ENCODE results near the gene GTF2A2. TPM values are rescaled to one million over a fixed set of nuclear protein-coding genes. Genes with fewer than 3 reads are reported as not detected.

Gene GTF2A2
- total RNA-seq, 4 donors from 2014 or later, result 7.7 to 26.5 (median 15.4) TPM

DNA sequence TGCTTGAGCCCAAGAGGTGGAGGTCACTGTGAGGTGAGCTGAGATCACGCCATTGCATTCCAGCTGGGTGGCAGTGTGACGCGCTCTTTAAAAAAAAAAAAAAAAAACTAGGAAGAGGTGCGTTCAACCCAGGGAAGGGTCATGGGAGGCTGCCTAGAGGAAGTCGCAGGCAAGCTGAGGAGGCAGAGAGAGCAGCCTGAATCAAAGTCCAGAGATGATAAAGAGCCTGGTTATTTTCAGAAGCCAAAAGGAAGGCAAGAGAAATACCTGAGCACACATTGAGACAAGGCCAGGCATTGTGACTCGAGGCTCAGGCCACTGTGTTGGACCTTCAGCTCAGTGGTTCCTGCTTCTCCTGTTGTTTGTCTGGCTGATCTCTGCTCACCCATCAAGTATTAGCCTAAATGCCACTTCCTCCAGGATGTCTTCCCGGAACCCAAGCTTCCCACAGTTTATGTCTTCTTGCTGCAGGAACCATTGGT, 61.8 kb downstream of the GTF2A2 start:
- Histone ChIP-seq H3K4me3 (no peak overlapping the region), H3K9me3 (no peaks in the 10 kb centered on the region), H3K27me3 (no peaks in the 10 kb centered on the region), H3K36me3 (no peaks in the 10 kb centered on the region), H3K27ac (no peak overlapping the region), H3K4me1 (no peaks in the 10 kb centered on the region)
- TF ChIP-seq POLR2AphosphoS5 (IDR thresholded peaks at IDR 0.05) (no peak), CTCF (IDR thresholded peaks at IDR 0.05) (no peak), EP300 (IDR thresholded peaks at IDR 0.05) (no peak), POLR2A (IDR thresholded peaks at IDR 0.05) (no peak)
- WGBS, result 69% methylated on average over 7 of the region's 7 CpGs
- DNase-seq (ENCODE audit: low spot score in 2 of 2), result no peak

DNA sequence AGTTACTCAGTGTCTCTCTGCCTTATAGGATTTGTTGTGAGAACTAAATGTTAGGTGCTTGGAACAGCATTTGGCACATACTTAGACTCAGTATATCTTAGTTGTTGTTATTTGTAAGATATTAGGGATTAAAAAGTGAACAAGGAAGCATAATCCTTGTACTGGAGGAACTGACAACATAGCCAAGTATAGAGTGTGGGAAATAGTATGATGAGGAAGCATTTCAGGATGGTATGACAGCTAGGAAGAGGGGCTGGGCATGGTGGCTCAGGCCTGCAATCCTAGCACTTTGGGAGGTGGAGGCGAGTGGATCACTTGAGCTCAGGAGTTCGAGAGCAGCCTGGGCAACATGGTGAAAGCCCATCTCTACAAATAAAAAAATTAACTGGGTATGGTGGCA, 62.3 kb downstream of the GTF2A2 start:
- Histone ChIP-seq H3K4me3 (no peak overlapping the region), H3K27ac (no peak overlapping the region), H3K9me3 (no peaks in the 10 kb centered on the region), H3K36me3 (no peaks in the 10 kb centered on the region), H3K27me3 (no peaks in the 10 kb centered on the region), H3K4me1 (no peaks in the 10 kb centered on the region)
- DNase-seq (ENCODE audit: low spot score in 2 of 2), result no peak
- 86% methylated on average over 2 of the region's 2 CpGs for WGBS
- TF ChIP-seq EP300 (IDR thresholded peaks at IDR 0.05), result no peak
- TF ChIP-seq POLR2A (IDR thresholded peaks at IDR 0.05), result no peak
- TF ChIP-seq POLR2AphosphoS5 (IDR thresholded peaks at IDR 0.05), result no peak
- TF ChIP-seq CTCF (IDR thresholded peaks at IDR 0.05), result no peak

DNA sequence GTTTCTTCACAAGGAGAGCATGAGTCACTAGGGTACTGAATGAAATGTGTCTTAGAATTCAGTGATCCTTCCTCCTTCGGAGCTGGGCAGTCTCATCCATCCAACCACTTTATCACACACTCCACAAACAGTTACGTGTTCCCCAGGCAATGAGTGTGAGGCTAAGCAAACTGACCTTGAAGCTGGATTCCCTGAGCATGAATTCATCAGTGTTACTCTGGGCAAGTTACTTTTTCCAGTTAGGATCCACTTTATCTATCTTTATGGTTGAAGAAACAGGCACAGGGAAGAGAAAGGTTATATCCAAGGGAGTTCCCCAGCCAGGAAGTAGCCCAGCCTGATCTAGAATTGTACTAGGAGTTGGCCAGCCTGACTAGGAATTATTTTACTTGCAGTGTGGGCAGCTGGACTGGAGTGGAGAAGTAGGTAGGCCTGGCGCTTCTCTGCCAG, 62.8 kb downstream of the GTF2A2 start:
- no peak for DNase-seq (ENCODE audit: low spot score in 2 of 2)
- H3K4me3 ChIP-seq, result no peak overlapping the region
- no peaks in the 10 kb centered on the region for H3K9me3 ChIP-seq
- TF ChIP-seq POLR2A (IDR thresholded peaks at IDR 0.05), result no peak
- no peak for TF ChIP-seq EP300 (IDR thresholded peaks at IDR 0.05)
- TF ChIP-seq CTCF (IDR thresholded peaks at IDR 0.05), result no peak
- no peak for TF ChIP-seq POLR2AphosphoS5 (IDR thresholded peaks at IDR 0.05)
- H3K27me3 ChIP-seq, result no peaks in the 10 kb centered on the region
- WGBS, result 61% methylated on average over 3 of the region's 3 CpGs
- H3K36me3 ChIP-seq, result no peaks in the 10 kb centered on the region
- no peak overlapping the region for H3K27ac ChIP-seq
- H3K4me1 ChIP-seq, result no peaks in the 10 kb centered on the region

GRCh38 chr15:59591356-59591755, 66.0 kb downstream of the GTF2A2 start:
- DNase-seq (ENCODE audit: low spot score in 2 of 2), result no peak
- WGBS, result 20% methylated on average over 2 of the region's 2 CpGs
- Histone ChIP-seq H3K9me3 (no peaks in the 10 kb centered on the region), H3K27me3 (no peaks in the 10 kb centered on the region), H3K4me3 (no peak overlapping the region), H3K4me1 (no peaks in the 10 kb centered on the region), H3K27ac (no peak overlapping the region), H3K36me3 (no peaks in the 10 kb centered on the region)
- no peak for TF ChIP-seq EP300 (IDR thresholded peaks at IDR 0.05)
- TF ChIP-seq POLR2A (IDR thresholded peaks at IDR 0.05), result no peak
- no peak for TF ChIP-seq POLR2AphosphoS5 (IDR thresholded peaks at IDR 0.05)
- TF ChIP-seq CTCF (IDR thresholded peaks at IDR 0.05), result no peak

GRCh38 chr15:59590027-59590426, 67.3 kb downstream of the GTF2A2 start:
- no peaks in the 10 kb centered on the region for H3K4me1 ChIP-seq
- 83% methylated on average over 7 of the region's 7 CpGs for WGBS
- H3K27ac ChIP-seq, result no peak overlapping the region
- no peak overlapping the region for H3K4me3 ChIP-seq
- no peaks in the 10 kb centered on the region for H3K27me3 ChIP-seq
- TF ChIP-seq POLR2A (IDR thresholded peaks at IDR 0.05) (no peak), EP300 (IDR thresholded peaks at IDR 0.05) (no peak), POLR2AphosphoS5 (IDR thresholded peaks at IDR 0.05) (no peak), CTCF (IDR thresholded peaks at IDR 0.05) (no peak)
- H3K36me3 ChIP-seq, result no peaks in the 10 kb centered on the region
- DNase-seq (ENCODE audit: low spot score in 2 of 2), result no peak
- no peaks in the 10 kb centered on the region for H3K9me3 ChIP-seq

Other genes with a start within 250 kb of the GTF2A2 start
- gene FAM81A, start 219.3 kb downstream of the GTF2A2 start, total RNA-seq, result 1 to 10 TPM in 3 of 4 donors, under 1 TPM in 1; 0.79 to 7.8 (median 1.8) TPM
- under 1 TPM in 2 of 4 donors, not detected in 2; 0.13 to 0.23 TPM for gene GCNT3, start 45.7 kb downstream of the GTF2A2 start, total RNA-seq
- 100 to 1,000 TPM in 3 of 4 donors, 10 to 100 TPM in 1; 95.4 to 146 (median 114) TPM for gene BNIP2, start 31.8 kb upstream of the GTF2A2 start, total RNA-seq